GM19324 (cell line): Measurements from ENCODE around the gene HRH3.

Source experiments
- ATAC-seq: cut with Tn5 transposase; IDR thresholded peaks from one replicate; pipeline ENCODE4 v1.9.1; 2021; ENCODE audit warnings: mild to moderate bottlenecking, moderate library complexity; ENCODE audit not compliant: unreplicated experiment, low FRiP score

HRH3 gene

GRCh38 chr20:62217913-62218773, 1.9 kb downstream of the HRH3 start:
- ATAC-seq = no peak

- ATAC-seq = no peak
Measured at GRCh38 chr20:62216636-62217566, 3.2 kb downstream of the HRH3 start.

DNA sequence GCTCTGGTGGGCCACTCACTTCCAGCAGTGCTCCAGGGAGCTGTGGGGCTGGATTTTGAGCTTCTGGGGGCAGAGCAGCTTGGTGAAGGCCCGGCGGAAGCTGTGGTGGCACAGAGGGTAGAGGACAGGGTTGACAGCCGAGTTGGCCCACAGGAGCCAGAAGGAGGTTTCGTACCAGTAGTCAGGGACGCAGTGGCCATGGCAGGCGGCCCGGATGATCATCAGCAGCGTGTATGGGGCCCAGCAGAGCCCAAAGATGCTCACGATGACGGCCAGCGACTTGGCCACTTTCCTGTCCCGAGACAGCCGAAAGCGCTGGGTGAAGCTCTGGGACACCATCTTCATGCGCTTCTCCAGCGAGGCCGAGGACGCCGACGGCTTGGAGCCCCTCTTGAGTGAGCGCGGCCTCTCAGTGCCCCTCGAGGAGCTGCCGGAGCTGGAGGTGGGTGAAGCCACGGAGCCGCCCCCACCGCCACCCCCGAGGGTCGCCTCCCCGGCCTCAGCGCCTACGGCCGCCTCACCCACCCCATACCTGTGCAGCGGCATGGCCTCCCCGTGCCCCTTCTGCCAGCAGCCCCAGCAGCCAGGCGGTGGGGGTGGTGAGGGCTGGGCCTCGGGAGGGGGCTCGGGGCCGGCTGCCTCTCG, 4.0 kb downstream of the HRH3 start:
- no peak for ATAC-seq

DNA sequence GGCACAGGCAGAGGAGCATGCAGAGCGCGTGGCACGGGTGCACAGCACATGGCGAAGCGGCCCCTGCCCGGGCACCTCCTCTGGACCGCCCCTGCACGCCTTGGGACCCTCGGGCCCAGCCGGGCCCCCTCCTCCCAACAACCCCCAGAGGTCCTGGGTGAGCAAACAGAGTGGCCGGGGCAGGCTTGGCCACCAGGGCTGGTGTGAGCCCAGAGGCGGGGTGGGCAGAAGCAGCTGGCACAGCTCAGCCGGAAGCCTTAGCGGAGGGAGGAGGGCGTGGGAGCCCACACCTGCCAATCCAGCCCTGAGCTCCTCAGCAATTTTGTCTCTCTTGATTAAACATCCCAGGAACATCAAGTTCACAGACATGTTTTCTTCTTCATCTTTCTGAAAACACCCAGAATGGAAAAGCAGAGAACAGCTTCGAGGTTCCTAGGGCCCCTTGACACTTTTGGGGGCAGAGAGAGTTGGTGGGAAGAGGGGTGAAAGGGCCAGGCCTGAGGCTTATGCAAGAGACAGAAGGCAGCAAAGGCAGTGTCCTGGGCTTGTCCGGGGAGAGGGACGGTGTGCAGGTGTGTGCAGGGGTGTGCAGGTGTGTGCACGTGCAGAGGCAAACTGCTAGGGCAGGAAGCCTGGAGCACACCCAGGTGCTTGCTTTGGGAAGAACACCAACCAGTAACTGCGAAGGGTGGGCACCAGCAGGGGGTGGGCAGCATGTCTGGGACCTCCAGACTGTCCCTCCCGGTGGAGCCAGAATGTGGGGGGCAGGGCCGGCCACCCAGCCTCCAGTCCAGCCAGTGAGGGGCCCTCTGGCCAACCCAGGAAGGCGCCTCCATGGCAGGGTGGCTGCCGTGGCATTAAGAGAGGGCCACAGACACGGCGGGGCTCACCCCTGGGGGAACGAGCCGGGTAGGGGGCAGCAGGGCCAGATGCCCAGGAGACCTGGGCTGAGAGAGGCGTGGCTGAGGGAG, 4.8 kb downstream of the HRH3 start:
- no peak for ATAC-seq

GRCh38 chr20:62214067-62214466, 6.0 kb downstream of the HRH3 start:
- no peak for ATAC-seq

DNA sequence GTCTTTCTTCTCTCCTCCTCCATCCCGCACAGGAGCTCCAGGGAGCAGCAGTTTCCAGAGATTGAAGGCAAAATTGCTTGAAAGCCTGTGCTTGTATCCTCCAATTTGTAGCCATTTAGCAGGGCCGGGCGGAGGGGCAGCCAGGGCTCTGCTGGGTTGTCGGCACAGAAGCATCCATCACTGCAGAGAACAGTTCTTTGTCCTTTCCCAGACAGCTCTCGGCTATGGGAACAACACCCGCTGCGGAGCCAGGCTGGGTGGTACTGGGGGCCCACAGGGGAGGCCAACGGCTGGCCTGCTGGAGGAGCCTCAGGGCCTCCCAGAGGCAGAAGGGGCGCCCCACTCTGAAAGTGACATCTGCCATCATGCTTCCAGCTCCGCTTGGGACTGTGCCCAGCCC, 7.8 kb downstream of the HRH3 start:
- no peak for ATAC-seq

DNA sequence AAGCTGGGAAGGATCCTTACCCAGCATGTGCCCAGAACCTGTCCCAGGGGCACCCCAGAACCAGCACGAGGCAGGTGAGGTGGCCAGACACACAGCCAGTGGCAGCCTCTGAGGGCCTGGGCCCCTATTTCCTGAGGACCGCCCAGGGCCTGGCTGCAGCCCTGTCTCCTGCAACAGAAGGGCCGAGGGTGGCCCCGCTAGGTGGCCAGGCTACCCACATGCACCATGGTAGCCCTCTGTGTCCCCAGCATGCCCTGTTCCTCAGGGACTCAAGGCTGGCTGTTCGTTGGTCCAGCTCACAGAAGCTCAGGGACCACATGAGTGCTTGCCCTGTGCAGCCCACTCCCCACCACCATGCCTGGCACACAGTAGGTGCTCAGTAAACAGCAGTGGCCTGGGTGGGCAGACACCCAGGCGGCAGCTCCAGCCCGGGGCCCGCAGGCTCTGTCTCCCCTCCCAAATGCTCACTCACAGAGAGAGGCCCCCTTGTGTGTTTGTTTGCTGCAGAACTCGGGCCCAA, 8.2 kb downstream of the HRH3 start:
- no peak for ATAC-seq

DNA sequence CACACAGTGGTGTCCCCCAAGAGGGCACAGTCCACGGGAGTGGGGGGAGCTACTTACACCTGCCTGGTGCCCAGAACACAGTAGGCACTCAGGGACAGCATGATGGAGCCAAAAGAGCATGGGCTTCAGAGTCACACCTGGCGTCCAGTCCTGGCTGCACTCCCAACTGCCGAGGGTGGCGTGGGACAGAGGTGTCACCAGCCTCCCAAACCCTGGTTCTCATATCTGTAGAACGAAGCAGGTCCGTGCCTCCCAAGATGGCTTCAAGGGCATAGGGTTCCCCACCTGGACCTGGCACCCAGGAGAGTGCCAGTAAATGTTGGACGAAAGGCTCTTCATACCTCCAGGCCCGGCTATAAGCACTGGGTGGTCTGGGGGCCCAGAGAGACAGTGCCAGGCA, 8.9 kb downstream of the HRH3 start:
- ATAC-seq = no peak

DNA sequence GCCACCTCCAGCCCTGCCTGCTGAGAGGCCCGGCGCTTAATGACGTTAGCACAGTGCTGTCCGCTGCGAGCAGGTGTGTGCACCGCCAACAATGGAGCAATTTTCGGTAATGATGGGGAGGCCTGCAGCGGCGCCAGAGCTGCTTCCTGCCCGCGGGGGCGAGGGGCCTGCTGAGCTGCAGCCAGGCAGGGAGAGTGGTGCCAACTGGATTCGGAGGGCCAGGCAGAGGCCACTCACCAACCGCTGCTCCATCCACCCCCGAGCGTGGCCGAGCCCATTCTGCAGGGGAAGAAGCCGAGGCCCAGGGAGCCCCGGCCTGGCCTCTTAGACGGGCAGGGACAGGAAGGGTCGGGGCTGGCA, 9.6 kb downstream of the HRH3 start:
- no peak for ATAC-seq

DNA sequence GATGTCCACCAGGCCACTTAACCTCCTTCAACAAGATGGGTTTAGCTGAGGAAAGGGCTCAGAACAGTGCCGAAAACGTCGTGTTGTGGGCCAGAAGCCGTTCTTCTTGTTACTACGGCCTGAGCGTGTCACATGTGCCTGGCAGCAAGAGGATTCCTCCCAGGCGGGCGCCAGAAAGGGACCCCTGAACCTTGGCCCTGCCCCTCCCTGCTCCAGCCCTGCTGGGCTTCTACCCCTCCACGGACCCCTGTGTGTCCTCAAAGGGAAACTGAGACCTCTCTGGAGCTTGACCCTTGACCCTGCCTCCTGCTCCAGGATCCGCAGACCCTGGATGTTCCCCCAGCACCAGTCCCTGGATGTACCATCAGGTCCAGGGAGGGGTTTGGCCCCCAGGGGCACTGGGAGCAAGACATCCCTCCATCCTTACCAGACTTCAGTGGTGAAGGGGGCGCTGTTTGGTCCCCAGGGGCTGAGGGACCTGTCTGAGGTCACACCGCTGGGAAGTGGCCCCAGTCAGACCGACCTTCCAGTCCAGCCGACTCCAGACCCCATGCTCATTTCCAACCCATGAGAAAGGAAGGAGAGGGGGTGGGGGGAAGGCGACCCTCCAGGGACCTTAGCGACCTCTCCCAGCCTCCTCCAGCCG, 10.1 kb downstream of the HRH3 start:
- ATAC-seq = no peak

DNA sequence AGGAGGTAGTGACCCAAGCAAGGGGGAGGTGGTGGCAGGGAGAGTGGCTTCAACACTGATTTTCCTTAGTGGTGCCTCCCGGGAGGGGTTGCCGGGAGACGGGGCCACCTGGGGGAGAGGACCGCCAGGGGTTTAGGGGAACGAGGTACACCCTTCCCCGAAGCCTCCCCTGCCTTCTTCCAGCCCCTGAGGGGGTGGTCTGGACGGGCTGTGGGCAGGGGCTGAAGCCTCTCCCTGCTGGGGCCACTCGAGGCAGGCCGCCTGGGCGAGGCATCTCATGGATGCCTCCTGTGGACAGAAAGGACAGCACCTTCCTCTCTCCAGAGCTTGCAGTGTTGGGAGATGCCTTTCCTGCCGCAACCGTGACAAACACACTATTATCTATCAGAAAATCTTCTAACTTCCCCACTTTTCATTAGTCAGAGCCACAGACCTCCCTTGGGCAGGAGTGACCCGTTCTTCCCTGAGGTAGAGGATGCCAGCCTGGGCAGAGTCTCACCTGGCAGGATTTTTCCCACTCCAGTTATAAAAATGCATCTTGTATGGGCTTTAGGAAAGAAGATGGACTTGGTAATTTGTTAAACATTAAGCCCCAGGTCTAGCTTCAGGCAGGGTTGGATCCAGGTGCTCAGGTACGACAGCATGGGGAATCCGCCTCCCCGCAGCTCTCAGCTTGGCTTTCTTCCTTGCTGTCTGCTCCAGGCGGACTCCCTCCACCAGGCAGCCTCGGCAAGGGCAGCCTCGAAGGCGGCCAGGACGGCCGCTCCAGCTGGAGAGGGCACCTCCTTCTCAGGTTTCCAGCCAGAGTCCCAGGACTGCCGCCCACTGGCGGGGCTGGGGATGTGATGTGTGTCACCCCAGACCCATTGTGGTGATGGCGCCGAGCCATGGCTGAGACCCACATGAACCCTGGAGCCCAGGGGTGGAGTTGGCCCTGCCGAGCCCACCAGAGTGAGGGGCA, 11.0 kb downstream of the HRH3 start:
- ATAC-seq = no peak

GRCh38 chr20:62208061-62208794, 11.8 kb downstream of the HRH3 start:
- ATAC-seq = no peak

DNA sequence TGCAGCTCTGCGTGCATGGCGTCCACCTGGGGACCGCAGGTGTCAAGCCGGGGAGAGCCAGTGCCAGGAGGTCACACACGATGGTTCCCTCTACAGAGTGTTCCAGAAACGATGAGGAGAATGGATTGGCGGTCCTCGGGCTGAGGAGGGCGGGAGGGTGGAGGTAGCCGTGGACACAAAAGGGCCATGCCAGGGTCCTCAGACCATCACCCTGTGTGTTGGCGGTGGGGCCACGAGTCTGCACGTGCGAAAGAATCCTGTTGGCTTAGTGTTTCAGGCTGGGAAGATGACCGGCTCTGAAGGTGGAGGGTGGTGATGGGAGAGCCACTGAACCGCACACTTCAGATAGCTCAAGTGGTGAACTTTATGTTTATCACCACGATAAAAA, 13.7 kb downstream of the HRH3 start:
- ATAC-seq = no peak

DNA sequence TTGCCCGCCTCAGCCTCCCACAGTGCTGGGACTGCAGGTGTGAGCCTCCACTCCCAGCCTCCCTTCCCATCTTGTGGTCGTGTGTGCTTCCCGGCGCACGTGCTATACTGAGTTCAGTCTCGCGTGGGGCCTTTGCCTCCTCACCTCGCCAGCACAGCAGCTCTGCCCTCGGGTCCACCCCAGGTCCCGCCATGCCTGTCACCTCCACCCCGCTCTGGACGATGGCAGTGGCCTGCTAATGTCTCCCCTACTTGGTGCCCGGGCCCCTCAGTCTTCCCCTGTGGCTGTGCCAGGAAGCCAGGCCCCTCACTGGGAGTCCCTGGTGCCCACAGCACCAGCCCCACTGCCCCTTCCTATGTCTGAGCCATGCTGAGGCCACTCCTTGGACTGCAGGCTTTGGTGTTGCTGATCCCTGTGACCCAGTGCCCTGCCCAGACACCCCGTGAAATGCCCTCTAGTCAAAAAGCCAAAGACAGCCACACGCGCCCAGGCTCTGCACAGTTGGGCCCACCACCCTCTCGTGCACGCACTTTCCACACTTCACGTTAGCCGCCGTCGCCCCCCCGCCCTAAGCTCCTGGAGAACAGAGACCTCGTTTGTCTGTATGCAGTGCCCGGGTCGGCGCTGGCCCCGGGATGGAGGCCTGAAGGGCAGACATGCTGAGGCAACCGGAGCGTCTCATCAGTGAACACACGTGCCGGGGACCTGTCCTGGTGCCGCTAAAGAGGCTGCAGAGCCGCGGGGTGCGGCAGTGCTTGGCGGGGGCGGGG, 14.3 kb downstream of the HRH3 start:
- ATAC-seq = no peak

GRCh38 chr20:62203378-62204030, 16.6 kb downstream of the HRH3 start:
- ATAC-seq = no peak

DNA sequence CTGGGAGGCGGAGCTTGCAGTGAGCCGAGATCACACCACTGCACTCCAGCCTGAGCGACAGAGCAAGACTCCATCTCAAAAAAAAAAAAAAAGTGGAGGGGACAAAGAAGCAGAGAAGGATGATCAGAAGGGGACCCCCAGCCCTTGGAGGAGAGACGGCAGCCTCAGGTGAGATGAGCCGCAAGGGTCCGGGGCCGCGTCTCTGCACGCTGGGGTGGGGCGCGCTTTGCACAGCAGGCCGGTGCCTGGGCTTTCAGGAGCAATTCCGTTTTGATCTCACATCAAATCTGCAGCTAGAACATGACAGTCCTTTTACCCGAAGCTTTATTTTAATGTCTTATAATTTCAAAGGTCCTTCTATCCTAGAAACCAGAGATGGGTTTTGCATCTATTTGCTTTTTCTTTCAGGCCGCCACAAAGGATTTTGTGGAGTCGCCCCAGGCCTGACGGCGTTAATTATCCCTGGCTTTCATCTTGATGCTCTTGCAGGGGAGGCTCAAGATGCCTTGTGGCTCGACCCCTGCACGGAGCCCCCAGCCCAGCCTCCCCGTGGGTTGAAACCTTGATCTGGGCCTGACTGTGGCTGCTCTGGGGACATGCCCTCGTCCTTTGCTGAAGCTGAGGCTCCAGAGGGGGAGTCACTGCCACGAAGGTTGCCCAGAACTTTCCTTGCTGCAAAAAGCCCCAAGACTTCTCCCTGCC, 17.3 kb downstream of the HRH3 start:
- no peak for ATAC-seq
